ENCODE results near the gene SSB.
A peak's percentile ranks its signal among the peaks of the same experiment; 100 is the strongest.

SSB gene

GRCh38 chr2:169775354-169775753, 23.3 kb upstream of the SSB start:
- no peak overlapping the region for H3K4me3 ChIP-seq
- no peak for DNase-seq (ENCODE audit: low read depth, low spot score)
- H3K9ac ChIP-seq (ENCODE audit: insufficient read length) = peak overlapping the region; percentile 10
- peak overlapping the region; percentile 53; the same call in 1 of the 2 replicates for H3K27ac ChIP-seq
- no peaks in the 10 kb centered on the region for H3K36me3 ChIP-seq (ENCODE audit: insufficient read depth, low read length)
- TF ChIP-seq POLR2AphosphoS5 (IDR thresholded peaks at IDR 0.05; ENCODE audit: borderline replicate concordance, low read depth, low read length) = no peak
- H3K9me3 ChIP-seq (ENCODE audit: low read depth, low read length) = no peaks in the 10 kb centered on the region

- Histone ChIP-seq H3K9me3 (ENCODE audit: low read depth, low read length) (no peaks in the 10 kb centered on the region), H3K4me3 (no peak overlapping the region), H3K36me3 (ENCODE audit: insufficient read depth, low read length) (no peaks in the 10 kb centered on the region), H3K9ac (ENCODE audit: insufficient read length) (peak overlapping the region; percentile 10), H3K27ac (peak overlapping the region; percentile 53)
- TF ChIP-seq FOXP2 (optimal IDR thresholded peaks at IDR 0.05; ENCODE audit: control extremely low read depth, extremely low read length, insufficient read depth) (no peak), POLR2AphosphoS5 (IDR thresholded peaks at IDR 0.05; ENCODE audit: borderline replicate concordance, low read depth, low read length) (no peak), EZH2 (IDR thresholded peaks at IDR 0.05) (no peak)
- DNase-seq (ENCODE audit: low read depth, low spot score) = no peak
Measured at GRCh38 chr2:169775765-169776164, 22.9 kb upstream of the SSB start.

GRCh38 chr2:169776252-169776761, 22.4 kb upstream of the SSB start:
- TF ChIP-seq FOXP2 (optimal IDR thresholded peaks at IDR 0.05; ENCODE audit: control extremely low read depth, extremely low read length, insufficient read depth) = no peak
- TF ChIP-seq EZH2 (IDR thresholded peaks at IDR 0.05) = no peak
- TF ChIP-seq POLR2AphosphoS5 (IDR thresholded peaks at IDR 0.05; ENCODE audit: borderline replicate concordance, low read depth, low read length) = no peak
- H3K9me3 ChIP-seq (ENCODE audit: low read depth, low read length) = no peaks in the 10 kb centered on the region

DNA sequence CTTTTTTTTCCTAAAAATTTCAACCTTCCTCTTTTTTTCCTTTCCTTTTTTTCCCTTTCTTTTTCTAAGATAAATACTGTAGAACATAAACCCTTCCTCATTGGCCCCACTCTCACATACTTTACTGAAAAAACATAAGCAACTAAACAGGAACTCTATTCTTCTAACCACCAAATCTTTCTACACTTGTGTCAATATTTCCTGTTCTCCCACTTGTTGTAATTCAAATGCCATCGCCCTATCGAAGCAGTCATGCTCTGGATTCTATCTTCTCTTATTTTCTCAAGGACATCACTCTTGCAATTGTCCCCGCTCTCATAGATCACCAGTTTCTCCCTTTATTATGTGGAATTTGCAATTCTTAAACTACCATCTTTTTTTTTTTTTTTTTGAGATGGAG, 20.2 kb upstream of the SSB start:
- no peak for DNase-seq (ENCODE audit: low read depth, low spot score)
- H3K36me3 ChIP-seq (ENCODE audit: insufficient read depth, low read length) = no peaks in the 10 kb centered on the region
- no peaks in the 10 kb centered on the region for H3K9me3 ChIP-seq (ENCODE audit: low read depth, low read length)
- peak overlapping the region; percentile 70; the same call in 1 of the 2 replicates for H3K27ac ChIP-seq
- TF ChIP-seq EZH2 (IDR thresholded peaks at IDR 0.05) = no peak
- no peak for TF ChIP-seq POLR2AphosphoS5 (IDR thresholded peaks at IDR 0.05; ENCODE audit: borderline replicate concordance, low read depth, low read length)
- TF ChIP-seq FOXP2 (optimal IDR thresholded peaks at IDR 0.05; ENCODE audit: control extremely low read depth, extremely low read length, insufficient read depth) = no peak
- H3K9ac ChIP-seq (ENCODE audit: insufficient read length) = no peak overlapping the region
- H3K4me3 ChIP-seq = no peak overlapping the region

More at GRCh38 chr2:169776252-169776761, 22.4 kb upstream of the SSB start:
- H3K36me3 ChIP-seq (ENCODE audit: insufficient read depth, low read length) = no peaks in the 10 kb centered on the region
- DNase-seq (ENCODE audit: low read depth, low spot score) = no peak
- H3K9ac ChIP-seq (ENCODE audit: insufficient read length) = peak overlapping the region; percentile 10
- H3K4me3 ChIP-seq = no peak overlapping the region
- H3K27ac ChIP-seq = peak overlapping the region; percentile 53

DNA sequence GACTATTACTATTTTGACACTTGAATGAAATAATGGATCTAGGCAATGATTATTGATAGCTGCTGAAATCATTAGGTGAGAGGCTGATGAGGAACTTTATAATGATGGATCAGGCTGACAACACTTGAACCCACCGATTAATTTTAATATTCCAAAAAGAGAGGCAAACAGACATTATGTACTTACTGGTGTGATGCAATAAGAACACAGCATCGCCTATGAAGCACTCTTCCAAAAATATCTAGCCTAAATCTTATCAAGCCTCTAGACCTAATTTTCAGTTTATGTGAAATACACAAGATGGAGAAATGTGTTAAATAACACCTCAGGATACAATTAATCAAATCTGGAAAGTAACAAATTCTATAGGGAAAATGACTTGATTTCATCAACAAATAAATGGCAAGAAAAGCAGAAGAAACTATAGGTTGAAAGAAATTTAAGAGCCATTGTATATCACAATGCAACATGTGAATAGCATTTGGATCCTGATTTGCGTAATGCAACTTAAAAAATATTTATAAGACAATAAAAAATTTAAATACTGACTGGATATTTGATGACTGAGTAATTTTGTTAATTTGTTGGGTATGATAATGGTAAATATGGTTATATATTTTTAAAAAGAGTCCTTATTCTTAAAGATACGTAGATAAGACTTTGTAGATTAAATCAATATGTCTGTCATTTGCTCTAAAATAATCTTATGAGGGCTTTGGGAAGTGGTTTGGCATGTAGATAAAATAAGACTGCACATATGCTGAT, 17.2 kb upstream of the SSB start:
- DNase-seq (ENCODE audit: low read depth, low spot score) = no peak
- TF ChIP-seq POLR2AphosphoS5 (IDR thresholded peaks at IDR 0.05; ENCODE audit: borderline replicate concordance, low read depth, low read length) = no peak
- no peak for TF ChIP-seq EZH2 (IDR thresholded peaks at IDR 0.05)
- TF ChIP-seq FOXP2 (optimal IDR thresholded peaks at IDR 0.05; ENCODE audit: control extremely low read depth, extremely low read length, insufficient read depth) = no peak
- no peak overlapping the region for H3K9ac ChIP-seq (ENCODE audit: insufficient read length)
- no peaks in the 10 kb centered on the region for H3K9me3 ChIP-seq (ENCODE audit: low read depth, low read length)
- H3K36me3 ChIP-seq (ENCODE audit: insufficient read depth, low read length) = no peaks in the 10 kb centered on the region
- no peak overlapping the region for H3K4me3 ChIP-seq
- peak overlapping the region; percentile 6; the same call in 1 of the 2 replicates for H3K27ac ChIP-seq

- TF ChIP-seq EZH2 (IDR thresholded peaks at IDR 0.05) = no peak
- Histone ChIP-seq H3K36me3 (ENCODE audit: insufficient read depth, low read length) (no peaks in the 10 kb centered on the region), H3K9me3 (ENCODE audit: low read depth, low read length) (no peaks in the 10 kb centered on the region), H3K9ac (ENCODE audit: insufficient read length) (no peak overlapping the region), H3K27ac (no peak overlapping the region), H3K4me3 (no peak overlapping the region)
- no peak for DNase-seq (ENCODE audit: low read depth, low spot score)
Measured at GRCh38 chr2:169782513-169782912, 16.2 kb upstream of the SSB start.

GRCh38 chr2:169790581-169790980, 8.1 kb upstream of the SSB start:
- no peak overlapping the region for H3K27ac ChIP-seq
- H3K9ac ChIP-seq (ENCODE audit: insufficient read length) = no peak overlapping the region
- no peaks in the 10 kb centered on the region for H3K36me3 ChIP-seq (ENCODE audit: insufficient read depth, low read length)
- DNase-seq (ENCODE audit: low read depth, low spot score) = no peak
- H3K9me3 ChIP-seq (ENCODE audit: low read depth, low read length) = no peaks in the 10 kb centered on the region
- TF ChIP-seq EZH2 (IDR thresholded peaks at IDR 0.05) = no peak
- TF ChIP-seq POLR2AphosphoS5 (IDR thresholded peaks at IDR 0.05; ENCODE audit: borderline replicate concordance, low read depth, low read length) = no peak
- no peak for TF ChIP-seq FOXP2 (optimal IDR thresholded peaks at IDR 0.05; ENCODE audit: control extremely low read depth, extremely low read length, insufficient read depth)
- H3K4me3 ChIP-seq = no peak overlapping the region

DNA sequence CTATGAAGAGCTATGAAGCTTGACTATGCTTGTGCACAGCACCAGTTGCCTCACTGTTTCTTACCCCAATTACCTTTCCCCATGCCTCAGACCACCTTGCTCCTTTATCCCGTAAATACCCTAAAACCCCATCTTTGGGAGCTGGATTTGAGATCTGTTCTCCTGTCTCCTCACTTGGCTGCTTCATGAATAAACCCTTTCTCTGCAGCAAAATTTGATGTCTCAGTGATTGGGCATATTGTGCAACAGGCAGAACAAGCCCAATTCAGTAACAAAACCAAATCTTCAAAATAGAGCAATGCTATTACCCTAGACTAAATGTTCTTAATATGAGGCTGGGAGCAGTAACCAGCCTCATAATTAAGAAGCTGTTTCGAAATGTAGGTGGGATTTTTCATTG, 3.5 kb upstream of the SSB start:
- Histone ChIP-seq H3K27ac (no peak overlapping the region), H3K9me3 (ENCODE audit: low read depth, low read length) (no peaks in the 10 kb centered on the region), H3K4me3 (no peak overlapping the region), H3K36me3 (ENCODE audit: insufficient read depth, low read length) (no peaks in the 10 kb centered on the region), H3K9ac (ENCODE audit: insufficient read length) (no peak overlapping the region)
- TF ChIP-seq POLR2AphosphoS5 (IDR thresholded peaks at IDR 0.05; ENCODE audit: borderline replicate concordance, low read depth, low read length) (no peak), EZH2 (IDR thresholded peaks at IDR 0.05) (no peak), FOXP2 (optimal IDR thresholded peaks at IDR 0.05; ENCODE audit: control extremely low read depth, extremely low read length, insufficient read depth) (no peak)
- DNase-seq (ENCODE audit: low read depth, low spot score) = no peak

DNA sequence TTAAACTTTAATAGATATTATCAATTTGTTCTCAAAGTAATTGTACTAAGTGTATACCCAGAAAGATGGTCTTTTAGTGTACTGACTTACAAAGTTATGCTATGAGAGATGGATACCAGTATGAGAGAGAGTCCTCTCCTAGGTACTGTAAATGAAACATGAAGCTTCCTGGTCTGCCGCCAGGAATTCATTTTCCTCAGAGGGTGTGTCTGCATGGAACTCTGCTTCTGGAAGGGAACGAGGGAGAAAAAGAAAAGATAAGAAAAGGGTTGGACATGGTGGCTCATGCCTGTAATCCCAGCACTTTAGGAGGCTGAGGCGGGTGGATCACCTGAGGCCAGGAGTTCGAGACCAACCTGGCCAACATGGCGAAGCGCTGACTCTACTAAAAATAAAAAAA, 2.2 kb upstream of the SSB start:
- Histone ChIP-seq H3K36me3 (ENCODE audit: insufficient read depth, low read length) (peaks cover 10% of the 10 kb centered on the region), H3K9ac (ENCODE audit: insufficient read length) (no peak overlapping the region), H3K4me3 (no peak overlapping the region), H3K27ac (no peak overlapping the region), H3K9me3 (ENCODE audit: low read depth, low read length) (no peaks in the 10 kb centered on the region)
- TF ChIP-seq FOXP2 (optimal IDR thresholded peaks at IDR 0.05; ENCODE audit: control extremely low read depth, extremely low read length, insufficient read depth) = no peak
- no peak for TF ChIP-seq EZH2 (IDR thresholded peaks at IDR 0.05)
- no peak for TF ChIP-seq POLR2AphosphoS5 (IDR thresholded peaks at IDR 0.05; ENCODE audit: borderline replicate concordance, low read depth, low read length)
- DNase-seq (ENCODE audit: low read depth, low spot score) = no peak

Measured in SK-N-MC (cell line).